Testis (tissue), 3 donors: Measurements from ENCODE around the gene ETFDH. TPM values are rescaled to one million over a fixed set of nuclear protein-coding genes. Genes with fewer than 3 reads are reported as not detected.

Experiments
- DNase-seq: peaks from one replicate; pipeline ENCODE4 v3.0.0-alpha.2; 2019
- H3K27ac ChIP-seq, 2 donors: fragments of 200-600 bp; sonication (generic); one replicate each; pipeline ENCODE4 v1.5.1; 2019
- H3K27me3 ChIP-seq: fragments of 200-600 bp; sonication (generic); one replicate; pipeline ENCODE4 v1.5.1; 2019
- H3K36me3 ChIP-seq: fragments of 200-600 bp; sonication (generic); one replicate; pipeline ENCODE4 v1.5.1; 2017; ENCODE audit warnings: low read depth; ENCODE audit errors: missing control alignments
- H3K4me1 ChIP-seq: fragments of 200-600 bp; sonication (generic); one replicate; pipeline ENCODE4 v1.5.1; 2019
- H3K4me3 ChIP-seq, 2 donors: fragments of 200-600 bp; sonication (generic); one replicate each; pipeline ENCODE4 v1.5.1; 2017 to 2019
- H3K9me3 ChIP-seq: fragments of 200-600 bp; sonication (generic); one replicate; pipeline ENCODE4 v1.5.1; 2017
- POLR2A ChIP-seq: fragments of 450-650 bp; IDR thresholded peaks from one replicate; pipeline ENCODE4 v1.6.1; 2017; ENCODE audit warnings: antibody characterized with exemption, mild to moderate bottlenecking, moderate library complexity
- WGBS, 2 donors: methylation state at CpG; one replicate each; pipeline ENCODE4 v1.1.5; 2018; 5-methylcytosine and 5-hydroxymethylcytosine counted together
- intact Hi-C: fragments of 100-400 bp; cut with DNase I; formaldehyde crosslinking; loops from one replicate; pipeline ENCODE4 v1.15.1; 2023; ENCODE audit warnings: low total_unique reads
- polyA plus RNA-seq: library from polyadenylated mRNA; stranded (reverse); fragments of 350-450 nt; fragmentation: Illumina TruSeq; extraction: RNeasy Lipid Tissue Mini Kit (QIAGEN cat#74804); gene quantifications from one replicate; pipeline ENCODE4 v1.2.3, GENCODE V29; 2014; ENCODE audit warnings: low read depth, low replicate concordance; ENCODE audit not compliant: insufficient read depth
- total RNA-seq, 2 donors: library from RNA; depleted of rRNA; stranded (reverse); fragments of >200 nt; gene quantifications; one replicate each; pipeline ENCODE4 v1.2.3, GENCODE V29; 2016
- TF ChIP-seq, protein P1 (sequence below), 3 experiments: fragments of 450-650 bp in 2 of 3; fragments of 200-600 bp in 1 of 3; sonication (generic) in 1 of 3; IDR thresholded peaks; one replicate each; pipeline ENCODE4 v1.5.1; 2016 to 2019; ENCODE audit warnings: antibody characterized with exemption in 3 of 3, mild to moderate bottlenecking in 2 of 3, moderate library complexity in 1 of 3

ETFDH gene
- total and polyA plus RNA-seq, 3 donors from 2014 or later, result 26.0 to 37.8 (median 29.0) TPM

DNA sequence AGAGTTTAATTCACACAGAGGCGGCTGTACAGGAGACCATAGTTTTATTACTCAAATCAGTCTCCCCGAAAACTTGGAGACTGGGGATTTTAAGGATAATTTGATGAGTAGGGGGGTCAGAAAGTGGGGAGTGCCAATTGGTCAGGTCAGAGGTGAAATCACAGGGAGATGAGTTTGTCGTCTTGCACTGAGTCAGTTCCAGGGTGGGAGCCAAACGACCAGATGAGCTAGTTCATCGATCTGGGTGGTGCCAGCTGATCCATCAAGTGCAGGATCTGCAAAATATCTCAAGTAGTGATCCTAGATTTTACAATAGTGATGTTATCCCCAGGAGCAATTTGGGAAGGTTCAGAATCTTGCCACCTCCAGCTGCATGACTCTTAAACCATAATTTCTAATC is 4.0 kb downstream of the ETFDH start:
- peaks cover 5% of the 10 kb centered on the region for H3K4me1 ChIP-seq
- no peaks in the 10 kb centered on the region for H3K27me3 ChIP-seq
- intact Hi-C loops, result no loop called here
- no peak overlapping the region for H3K4me3 ChIP-seq
- DNase-seq, result no peak
- H3K9me3 ChIP-seq, result no peaks in the 10 kb centered on the region
- no peak overlapping the region for H3K27ac ChIP-seq
- H3K36me3 ChIP-seq, result no peaks in the 10 kb centered on the region
- WGBS, 2 donors, result 77 to 85% methylated on average over 5 of the region's 5 CpGs
- no peak for TF ChIP-seq POLR2A
- TF ChIP-seq, protein P1, sequence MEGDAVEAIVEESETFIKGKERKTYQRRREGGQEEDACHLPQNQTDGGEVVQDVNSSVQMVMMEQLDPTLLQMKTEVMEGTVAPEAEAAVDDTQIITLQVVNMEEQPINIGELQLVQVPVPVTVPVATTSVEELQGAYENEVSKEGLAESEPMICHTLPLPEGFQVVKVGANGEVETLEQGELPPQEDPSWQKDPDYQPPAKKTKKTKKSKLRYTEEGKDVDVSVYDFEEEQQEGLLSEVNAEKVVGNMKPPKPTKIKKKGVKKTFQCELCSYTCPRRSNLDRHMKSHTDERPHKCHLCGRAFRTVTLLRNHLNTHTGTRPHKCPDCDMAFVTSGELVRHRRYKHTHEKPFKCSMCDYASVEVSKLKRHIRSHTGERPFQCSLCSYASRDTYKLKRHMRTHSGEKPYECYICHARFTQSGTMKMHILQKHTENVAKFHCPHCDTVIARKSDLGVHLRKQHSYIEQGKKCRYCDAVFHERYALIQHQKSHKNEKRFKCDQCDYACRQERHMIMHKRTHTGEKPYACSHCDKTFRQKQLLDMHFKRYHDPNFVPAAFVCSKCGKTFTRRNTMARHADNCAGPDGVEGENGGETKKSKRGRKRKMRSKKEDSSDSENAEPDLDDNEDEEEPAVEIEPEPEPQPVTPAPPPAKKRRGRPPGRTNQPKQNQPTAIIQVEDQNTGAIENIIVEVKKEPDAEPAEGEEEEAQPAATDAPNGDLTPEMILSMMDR (IDR thresholded peaks at IDR 0.05), result no peak

DNA sequence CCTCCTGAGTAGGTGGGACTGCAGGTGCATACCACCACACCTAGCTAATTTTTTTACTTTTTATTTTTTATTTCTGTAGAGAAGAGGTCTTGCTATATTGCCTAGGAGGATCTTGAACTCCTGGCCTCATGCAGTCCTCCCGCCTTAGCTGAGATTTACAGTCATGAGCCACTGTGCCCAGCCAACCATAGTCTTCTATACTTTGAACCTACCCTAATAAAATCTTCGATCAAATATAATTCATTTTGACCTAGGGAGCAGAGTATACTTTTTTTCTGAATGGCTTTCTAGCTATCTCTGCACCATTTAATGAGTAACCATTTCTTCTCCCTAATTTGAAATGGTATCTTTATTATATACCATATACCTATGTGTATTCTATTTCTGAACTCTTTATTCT is 6.7 kb downstream of the ETFDH start:
- DNase-seq, result no peak
- WGBS, 2 donors, result 91 to 99% methylated on average over 2 of the region's 2 CpGs
- no peaks in the 10 kb centered on the region for H3K36me3 ChIP-seq
- H3K27ac ChIP-seq, result no peak overlapping the region
- TF ChIP-seq, protein P1 (IDR thresholded peaks at IDR 0.05), result no peak
- no peak for TF ChIP-seq POLR2A
- H3K4me3 ChIP-seq, result no peak overlapping the region
- H3K9me3 ChIP-seq, result no peaks in the 10 kb centered on the region
- no peaks in the 10 kb centered on the region for H3K4me1 ChIP-seq
- no peaks in the 10 kb centered on the region for H3K27me3 ChIP-seq
- intact Hi-C loops, result no loop called here

DNA sequence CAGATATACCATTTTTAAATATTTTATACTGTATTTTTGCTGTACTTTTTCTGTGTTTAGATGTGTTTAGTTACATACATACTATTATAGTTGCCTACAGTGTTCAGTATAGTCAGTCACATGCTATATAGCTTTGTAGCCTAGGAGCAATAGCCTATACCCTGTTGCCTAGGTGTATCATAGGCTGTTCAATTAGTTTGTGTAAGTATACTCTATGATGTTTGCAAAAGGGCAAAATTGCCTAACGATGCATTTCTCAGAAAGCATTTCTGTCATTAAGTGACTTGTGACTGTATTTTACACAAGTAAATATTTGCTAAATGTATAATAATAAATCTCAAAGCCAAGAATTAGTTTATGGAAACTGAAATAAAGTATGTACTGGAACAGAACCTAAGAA is 9.5 kb downstream of the ETFDH start:
- H3K36me3 ChIP-seq, result no peaks in the 10 kb centered on the region
- no peak overlapping the region for H3K4me3 ChIP-seq
- DNase-seq, result no peak
- H3K27me3 ChIP-seq, result no peaks in the 10 kb centered on the region
- H3K9me3 ChIP-seq, result no peaks in the 10 kb centered on the region
- H3K4me1 ChIP-seq, result no peaks in the 10 kb centered on the region
- H3K27ac ChIP-seq, result no peak overlapping the region
- no peak for TF ChIP-seq POLR2A
- TF ChIP-seq, protein P1 (IDR thresholded peaks at IDR 0.05), result no peak
- 91% methylated on average over 1 of the region's 1 CpG for WGBS, 2 donors
- intact Hi-C loops, result no loop called here

DNA sequence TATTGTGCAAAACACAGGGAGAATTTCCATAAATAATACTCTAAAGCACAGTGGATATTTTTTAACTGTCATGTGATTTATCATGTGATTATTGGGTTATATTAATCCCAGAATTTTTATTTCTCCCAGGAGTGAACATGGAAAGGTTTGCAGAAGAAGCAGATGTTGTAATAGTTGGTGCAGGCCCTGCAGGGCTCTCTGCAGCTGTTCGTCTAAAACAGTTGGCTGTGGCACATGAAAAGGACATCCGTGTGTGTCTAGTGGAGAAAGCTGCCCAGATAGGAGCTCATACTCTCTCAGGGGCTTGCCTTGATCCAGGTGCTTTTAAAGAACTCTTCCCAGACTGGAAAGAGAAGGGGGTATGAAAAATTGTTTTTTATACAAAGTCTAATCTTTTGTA is 10.0 kb downstream of the ETFDH start:
- no peaks in the 10 kb centered on the region for H3K36me3 ChIP-seq
- H3K4me3 ChIP-seq, result no peak overlapping the region
- no peak for DNase-seq
- intact Hi-C loops, result no loop called here
- no peaks in the 10 kb centered on the region for H3K27me3 ChIP-seq
- WGBS, 2 donors, result 54 to 60% methylated on average over 2 of the region's 2 CpGs
- H3K9me3 ChIP-seq, result no peaks in the 10 kb centered on the region
- H3K27ac ChIP-seq, result no peak overlapping the region
- TF ChIP-seq, protein P1 (IDR thresholded peaks at IDR 0.05), result no peak
- no peak for TF ChIP-seq POLR2A
- H3K4me1 ChIP-seq, result no peaks in the 10 kb centered on the region

DNA sequence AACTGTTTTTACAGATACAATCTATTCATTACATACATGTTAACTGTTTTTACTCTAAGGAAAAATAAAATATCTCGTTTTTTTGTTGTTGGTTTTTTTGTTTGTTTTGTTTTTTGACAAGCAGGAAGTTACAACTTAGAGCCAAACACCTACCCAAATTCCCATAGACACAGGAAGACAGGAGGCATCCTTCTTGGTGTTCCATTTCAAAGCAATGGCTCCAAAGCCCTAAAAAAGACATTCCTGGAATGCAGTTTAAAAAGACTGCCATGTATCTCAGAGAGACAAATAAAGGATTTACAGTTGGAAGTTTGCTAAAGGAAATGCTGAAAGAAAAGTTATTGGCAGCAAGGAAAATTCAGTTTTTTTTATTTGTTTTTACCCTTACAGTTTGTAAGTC is 16.7 kb downstream of the ETFDH start:
- 78% methylated on average over 1 of the region's 1 CpG for WGBS, 2 donors
- Histone ChIP-seq H3K4me1 (no peaks in the 10 kb centered on the region), H3K36me3 (no peaks in the 10 kb centered on the region), H3K27me3 (no peaks in the 10 kb centered on the region), H3K4me3 (no peak overlapping the region), H3K9me3 (no peaks in the 10 kb centered on the region), H3K27ac (no peak overlapping the region)
- intact Hi-C loops, result no loop called here
- no peak for DNase-seq
- TF ChIP-seq, protein P1 (IDR thresholded peaks at IDR 0.05), result no peak
- no peak for TF ChIP-seq POLR2A
